HCT116 (cell line): ENCODE measurements around the gene WDR55. TPM values are rescaled to one million over a fixed set of nuclear protein-coding genes. Genes with fewer than 3 reads are reported as not detected.

Experiments used
- ATAC-seq: fragments of 200-7000 bp; cut with Tn5 transposase; 2 replicates; pipeline ENCODE4 v1.9.1; 2020; ENCODE audit warnings: mild to moderate bottlenecking, moderate library complexity
- BruUV-seq: library from RNA; stranded (reverse); fragments of 400-500 nt; replicated peaks from 2 replicates; lab custom pipeline; 2021; lab: Mats Ljungman, UMichigan
- CTCF ChIA-PET: fragments of 300-600 bp; sonication (Branson Sonifier 250); formaldehyde crosslinking; loops from one replicate; lab custom pipeline; 2021; ENCODE audit warnings: antibody characterized with exemption; lab: Charles Lee
- POLR2A ChIA-PET: fragments of 300-600, 350-600 bp; sonication (Branson Sonifier 250); formaldehyde crosslinking; loops from one replicate; lab custom pipeline; 2021; ENCODE audit warnings: antibody characterized with exemption; lab: Charles Lee
- RAD21 ChIA-PET, 2 experiments: fragments of 300-600 bp; sonication (Branson Sonifier 250); formaldehyde crosslinking; loops; one replicate each; lab custom pipeline; 2023; ENCODE audit warnings: low total read pairs in 2 of 2; ENCODE audit not compliant: uncharacterized antibody in 2 of 2, unreplicated experiment in 2 of 2, low non-redundant PET in 1 of 2; lab: Charles Lee
- DNase-seq: peaks from one replicate; pipeline ENCODE4 v3.0.0-alpha.2; 2010; ENCODE audit warnings: low read depth, low spot score
- H2AFZ ChIP-seq: fragments of 200-600 bp; shearing (Covaris generic), sonication (generic); 2 replicates; pipeline ENCODE4 v1.6.1; 2017; ENCODE audit warnings: low read depth, mixed run types, mixed read lengths, antibody characterized with exemption, low read length; ENCODE audit not compliant: poor library complexity, severe bottlenecking
- H3K27ac ChIP-seq: 2 replicates; pipeline ENCODE4 v1.5.1; 2012; ENCODE audit warnings: low read depth, low read length
- H3K27me3 ChIP-seq: fragments of 200-600 bp; sonication (generic); 2 replicates; pipeline ENCODE4 v1.6.1; 2016; ENCODE audit warnings: mixed run types, low read length, mixed read lengths; ENCODE audit not compliant: insufficient read depth
- H3K36me3 ChIP-seq, 2 experiments: fragments of 200-500 bp in 1 of 2; fragments of 200-600 bp in 1 of 2; sonication (Bioruptor generic) in 1 of 2; sonication (generic) in 1 of 2; 2 replicates each; pipeline versions ENCODE4 v1.5.1 to v1.6.1; 2014 to 2016; ENCODE audit warnings: low read length in 2 of 2, inconsistent platforms in 1 of 2, mixed read lengths in 1 of 2, mixed run types in 1 of 2; ENCODE audit not compliant: insufficient read depth in 2 of 2, control insufficient read depth in 1 of 2
- H3K4me1 ChIP-seq, 2 experiments: fragments of 200-600 bp in 1 of 2; sonication (generic) in 1 of 2; 2 replicates each; pipeline versions ENCODE4 v1.5.1 to v1.6.1; 2012 to 2017; ENCODE audit warnings: low read length in 2 of 2, inconsistent platforms in 1 of 2, mild to moderate bottlenecking in 1 of 2, mixed read lengths in 1 of 2, mixed run types in 1 of 2, moderate library complexity in 1 of 2; ENCODE audit not compliant: insufficient read depth in 2 of 2, control insufficient read depth in 1 of 2
- H3K4me2 ChIP-seq: fragments of 200-600 bp; sonication (generic); 2 replicates; pipeline ENCODE4 v1.6.1; 2017; ENCODE audit warnings: mixed run types, low read length, mixed read lengths
- H3K4me3 ChIP-seq, 2 experiments: fragments of 200-600 bp in 1 of 2; sonication (generic) in 1 of 2; replicated peaks in 1 of 2; 2 replicates each; pipeline ENCODE4 v1.5.1; 2011 to 2016; ENCODE audit warnings: low read length in 2 of 2, control low read depth in 1 of 2, low read depth in 1 of 2, mild to moderate bottlenecking in 1 of 2, mixed read lengths in 1 of 2, mixed run types in 1 of 2
- H3K79me2 ChIP-seq: fragments of 200-600 bp; sonication (generic); 2 replicates; pipeline ENCODE4 v1.6.1; 2017; ENCODE audit warnings: mild to moderate bottlenecking, mixed run types, low read length, moderate library complexity, mixed read lengths; ENCODE audit not compliant: insufficient read depth
- H3K9ac ChIP-seq: fragments of 200-600 bp; sonication (generic); 2 replicates; pipeline ENCODE4 v1.6.1; 2016; ENCODE audit warnings: low read length, mixed read lengths
- H3K9me2 ChIP-seq: fragments of 200-600 bp; sonication (generic), shearing (Covaris generic); 2 replicates; pipeline ENCODE4 v1.6.1; 2017; ENCODE audit warnings: mixed run types, mild to moderate bottlenecking, moderate library complexity; ENCODE audit not compliant: insufficient read depth
- H3K9me3 ChIP-seq, 2 experiments: fragments of 200-500 bp in 1 of 2; fragments of 200-600 bp in 1 of 2; sonication (Bioruptor generic) in 1 of 2; sonication (generic) in 1 of 2; 2 replicates each; pipeline ENCODE4 v1.6.1; 2014 to 2017; ENCODE audit warnings: low read length in 2 of 2, mixed read lengths in 2 of 2, inconsistent platforms in 1 of 2, low read depth in 1 of 2, mild to moderate bottlenecking in 1 of 2, mixed run types in 1 of 2, moderate library complexity in 1 of 2; ENCODE audit not compliant: control insufficient read depth in 1 of 2, insufficient read depth in 1 of 2
- H4K20me1 ChIP-seq: fragments of 200-600 bp; sonication (generic), shearing (Covaris generic); 2 replicates; pipeline ENCODE4 v1.6.1; 2017; ENCODE audit warnings: mixed run types, mild to moderate bottlenecking, moderate library complexity; ENCODE audit not compliant: insufficient read depth
- CBX3 ChIP-seq: IDR thresholded peaks from 2 replicates; pipeline ENCODE4 v1.6.1; 2012; ENCODE audit warnings: low read depth
- EZH2 ChIP-seq: fragments of 200-600 bp; sonication (generic); IDR thresholded peaks from 2 replicates; pipeline ENCODE4 v1.6.1; 2017; ENCODE audit warnings: antibody characterized with exemption, mixed run types
- JUND ChIP-seq: IDR thresholded peaks from 2 replicates; pipeline ENCODE4 v1.6.1; 2012
- POLR2A ChIP-seq: IDR thresholded peaks from 2 replicates; pipeline ENCODE4 v1.7.0; 2011; ENCODE audit warnings: borderline replicate concordance; ENCODE audit not compliant: insufficient read depth, insufficient read length; ENCODE audit errors: extremely low read depth
- POLR2AphosphoS5 ChIP-seq: IDR thresholded peaks from 2 replicates; pipeline ENCODE4 v1.6.1; 2011; ENCODE audit warnings: mild to moderate bottlenecking, low read depth, low read length, moderate library complexity
- RAD21 ChIP-seq: IDR thresholded peaks from 2 replicates; pipeline ENCODE4 v1.6.1; 2012; ENCODE audit warnings: low read depth, mild to moderate bottlenecking
- SIN3A ChIP-seq: IDR thresholded peaks from 2 replicates; pipeline ENCODE4 v1.6.1; 2012; ENCODE audit warnings: low read depth
- SRF ChIP-seq: IDR thresholded peaks from 2 replicates; pipeline ENCODE4 v1.6.1; 2012; ENCODE audit warnings: low read depth
- YY1 ChIP-seq: IDR thresholded peaks from 2 replicates; pipeline ENCODE4 v1.6.1; 2011; ENCODE audit warnings: low read length, low read depth, moderate library complexity, mild to moderate bottlenecking; ENCODE audit not compliant: insufficient replicate concordance; ENCODE audit errors: extremely low read depth
- ZFX ChIP-seq: fragments of 450-650 bp; IDR thresholded peaks from 2 replicates; pipeline ENCODE4 v1.6.1; 2017
- intact Hi-C: fragments of 100-400 bp; cut with micrococcal nuclease; formaldehyde crosslinking; loops from 2 replicates; pipeline ENCODE4 v1.10.0; 2022
- total RNA-seq: library from RNA; stranded (reverse); gene quantifications from one replicate; pipeline ENCODE4 v1.2.1, GENCODE V29; 2021; ENCODE audit not compliant: unreplicated experiment
- TF ChIP-seq, protein P1 (sequence below): IDR thresholded peaks from 2 replicates; pipeline ENCODE4 v1.6.1; 2011; ENCODE audit warnings: mild to moderate bottlenecking, low read length, moderate library complexity; ENCODE audit not compliant: insufficient replicate concordance; ENCODE audit errors: extremely low read depth
- TF ChIP-seq, protein P2 (sequence below): IDR thresholded peaks from 2 replicates; pipeline ENCODE4 v1.6.1; 2012
- TF ChIP-seq, protein P3 (sequence below): IDR thresholded peaks from 2 replicates; pipeline ENCODE4 v1.6.1; 2012; ENCODE audit warnings: low read depth

Gene WDR55
- total RNA-seq, 1 experiment from 2014 or later, result 37.2 TPM

DNA sequence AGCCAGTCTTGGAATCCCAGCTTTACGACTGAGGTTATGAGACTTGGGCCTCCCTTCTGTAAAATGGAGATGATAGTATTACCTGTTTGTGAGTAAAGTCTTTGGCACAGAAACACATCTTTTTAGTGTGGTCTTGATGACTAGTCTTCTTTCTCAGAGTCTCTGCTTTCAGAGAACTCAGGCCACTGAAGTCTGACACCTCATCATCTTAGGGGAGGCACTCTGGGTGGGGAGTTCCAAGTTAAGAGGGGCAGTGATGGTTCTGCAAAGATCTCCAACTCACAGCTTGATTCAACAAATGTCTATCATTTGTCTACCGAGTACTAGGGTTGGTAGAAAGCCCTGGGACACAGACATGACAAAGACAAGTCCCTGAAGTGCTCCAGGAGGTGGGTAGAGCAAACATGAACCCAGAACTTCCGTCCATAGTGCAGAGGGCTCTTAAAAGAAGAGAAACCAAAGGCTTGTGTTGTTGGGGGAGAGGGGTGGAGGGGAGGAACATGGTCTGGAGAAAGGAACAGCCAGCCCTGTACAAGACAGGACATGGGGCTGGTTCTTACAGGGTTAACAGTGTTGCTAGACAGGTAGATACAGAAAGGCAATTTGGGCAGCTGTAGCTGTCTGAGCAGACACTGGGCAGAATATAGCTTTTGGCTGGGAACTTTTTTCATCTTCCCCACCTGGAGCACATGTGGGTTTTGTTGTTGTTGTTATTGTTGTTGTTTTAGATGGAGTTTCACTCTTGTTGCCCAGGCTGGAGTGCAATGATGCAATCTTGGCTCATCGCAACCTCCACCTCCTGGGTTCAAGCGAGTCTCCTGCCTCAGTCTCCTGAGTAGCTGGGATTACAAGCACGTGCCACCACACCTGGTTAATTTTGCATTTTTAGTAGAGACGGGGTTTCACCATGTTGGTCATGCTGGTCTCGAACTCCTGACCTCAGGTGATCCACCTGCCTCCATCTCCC is 29.1 kb upstream of the WDR55 start:
- no peak for ATAC-seq
- TF ChIP-seq POLR2AphosphoS5, result no peak
- no peak for TF ChIP-seq YY1
- TF ChIP-seq, protein P1, sequence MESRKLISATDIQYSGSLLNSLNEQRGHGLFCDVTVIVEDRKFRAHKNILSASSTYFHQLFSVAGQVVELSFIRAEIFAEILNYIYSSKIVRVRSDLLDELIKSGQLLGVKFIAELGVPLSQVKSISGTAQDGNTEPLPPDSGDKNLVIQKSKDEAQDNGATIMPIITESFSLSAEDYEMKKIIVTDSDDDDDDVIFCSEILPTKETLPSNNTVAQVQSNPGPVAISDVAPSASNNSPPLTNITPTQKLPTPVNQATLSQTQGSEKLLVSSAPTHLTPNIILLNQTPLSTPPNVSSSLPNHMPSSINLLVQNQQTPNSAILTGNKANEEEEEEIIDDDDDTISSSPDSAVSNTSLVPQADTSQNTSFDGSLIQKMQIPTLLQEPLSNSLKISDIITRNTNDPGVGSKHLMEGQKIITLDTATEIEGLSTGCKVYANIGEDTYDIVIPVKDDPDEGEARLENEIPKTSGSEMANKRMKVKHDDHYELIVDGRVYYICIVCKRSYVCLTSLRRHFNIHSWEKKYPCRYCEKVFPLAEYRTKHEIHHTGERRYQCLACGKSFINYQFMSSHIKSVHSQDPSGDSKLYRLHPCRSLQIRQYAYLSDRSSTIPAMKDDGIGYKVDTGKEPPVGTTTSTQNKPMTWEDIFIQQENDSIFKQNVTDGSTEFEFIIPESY, result no peak
- TF ChIP-seq, protein P2, sequence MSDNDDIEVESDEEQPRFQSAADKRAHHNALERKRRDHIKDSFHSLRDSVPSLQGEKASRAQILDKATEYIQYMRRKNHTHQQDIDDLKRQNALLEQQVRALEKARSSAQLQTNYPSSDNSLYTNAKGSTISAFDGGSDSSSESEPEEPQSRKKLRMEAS, result no peak
- no peak for TF ChIP-seq EZH2
- TF ChIP-seq ZFX, result no peak
- no peak for TF ChIP-seq POLR2A
- TF ChIP-seq RAD21, result no peak
- TF ChIP-seq JUND, result no peak
- TF ChIP-seq, protein P3, sequence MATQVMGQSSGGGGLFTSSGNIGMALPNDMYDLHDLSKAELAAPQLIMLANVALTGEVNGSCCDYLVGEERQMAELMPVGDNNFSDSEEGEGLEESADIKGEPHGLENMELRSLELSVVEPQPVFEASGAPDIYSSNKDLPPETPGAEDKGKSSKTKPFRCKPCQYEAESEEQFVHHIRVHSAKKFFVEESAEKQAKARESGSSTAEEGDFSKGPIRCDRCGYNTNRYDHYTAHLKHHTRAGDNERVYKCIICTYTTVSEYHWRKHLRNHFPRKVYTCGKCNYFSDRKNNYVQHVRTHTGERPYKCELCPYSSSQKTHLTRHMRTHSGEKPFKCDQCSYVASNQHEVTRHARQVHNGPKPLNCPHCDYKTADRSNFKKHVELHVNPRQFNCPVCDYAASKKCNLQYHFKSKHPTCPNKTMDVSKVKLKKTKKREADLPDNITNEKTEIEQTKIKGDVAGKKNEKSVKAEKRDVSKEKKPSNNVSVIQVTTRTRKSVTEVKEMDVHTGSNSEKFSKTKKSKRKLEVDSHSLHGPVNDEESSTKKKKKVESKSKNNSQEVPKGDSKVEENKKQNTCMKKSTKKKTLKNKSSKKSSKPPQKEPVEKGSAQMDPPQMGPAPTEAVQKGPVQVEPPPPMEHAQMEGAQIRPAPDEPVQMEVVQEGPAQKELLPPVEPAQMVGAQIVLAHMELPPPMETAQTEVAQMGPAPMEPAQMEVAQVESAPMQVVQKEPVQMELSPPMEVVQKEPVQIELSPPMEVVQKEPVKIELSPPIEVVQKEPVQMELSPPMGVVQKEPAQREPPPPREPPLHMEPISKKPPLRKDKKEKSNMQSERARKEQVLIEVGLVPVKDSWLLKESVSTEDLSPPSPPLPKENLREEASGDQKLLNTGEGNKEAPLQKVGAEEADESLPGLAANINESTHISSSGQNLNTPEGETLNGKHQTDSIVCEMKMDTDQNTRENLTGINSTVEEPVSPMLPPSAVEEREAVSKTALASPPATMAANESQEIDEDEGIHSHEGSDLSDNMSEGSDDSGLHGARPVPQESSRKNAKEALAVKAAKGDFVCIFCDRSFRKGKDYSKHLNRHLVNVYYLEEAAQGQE, result no peak
- no peak for TF ChIP-seq SIN3A
- TF ChIP-seq CBX3, result no peak
- no peak for TF ChIP-seq SRF
- Histone ChIP-seq H3K4me1 (peaks cover 4 to 16% of the 10 kb centered on the region in 2 experiments; a peak in 3 of 4 replicates), H3K36me3 (no peaks in the 10 kb centered on the region), H3K27me3 (no peaks in the 10 kb centered on the region), H3K4me2 (no peak overlapping the region), H3K27ac (no peak overlapping the region), H3K9ac (no peak overlapping the region), H3K79me2 (peaks cover 6% of the 10 kb centered on the region), H4K20me1 (no peaks in the 10 kb centered on the region), H2AFZ (no peak overlapping the region), H3K9me2 (no peaks in the 10 kb centered on the region), H3K9me3 (no peaks in the 10 kb centered on the region), H3K4me3 (no peak overlapping the region)
- RAD21 ChIA-PET, result no interaction called here
- BruUV-seq, result no TSS peak
- CTCF ChIA-PET, result interaction anchor here (1.0 to 1.9 kb wide), 11 partner anchors 12 to 396 kb away, joined by 3 to 8 read pairs (median 4); partner anchors contain the start of genes HBEGF, IK and NDUFA2
- intact Hi-C loops, result loop anchor here (5.0 kb wide), 4 partner anchors 58 to 278 kb away; partner anchors contain the start of genes APBB3 and SLC35A4
- POLR2A ChIA-PET, result interaction anchor here (2.2 kb wide), 1 partner anchor 78 kb away, joined by 6 read pairs; the partner anchor contains the start of gene SRA1
- DNase-seq, result no peak
